Fibroblast of skin of left biceps (primary cell): Measurements from ENCODE around the gene FN3K.
"Not testable (repeated sequence)": the region's sequence is repeated elsewhere in the genome, so short reads cannot be mapped to it uniquely, and the experiment has no call there.

ENCODE experiments used
- DNase-seq, 2 experiments: peaks; one replicate each; pipeline ENCODE4 v3.0.0-alpha.2; 2013; ENCODE audit warnings: low read depth in 2 of 2

Gene FN3K

GRCh38 chr17:82775001-82775823 is 39.8 kb downstream of the FN3K start:
- DNase-seq = no peak

GRCh38 chr17:82776454-82776853 is 41.0 kb downstream of the FN3K start:
- no peak for DNase-seq

GRCh38 chr17:82777778-82778375 is 42.5 kb downstream of the FN3K start:
- not testable (repeated sequence) for DNase-seq

GRCh38 chr17:82779541-82779940 is 44.1 kb downstream of the FN3K start:
- DNase-seq = no peak

- DNase-seq = no peak
Measured at GRCh38 chr17:82780195-82780594, 44.8 kb downstream of the FN3K start.

GRCh38 chr17:82780971-82781893 is 45.8 kb downstream of the FN3K start:
- DNase-seq = no peak

- no peak for DNase-seq
Measured at GRCh38 chr17:82781894-82782274, 46.5 kb downstream of the FN3K start.

GRCh38 chr17:82782657-82783207 is 47.3 kb downstream of the FN3K start:
- DNase-seq = no peak

- DNase-seq = no peak
Measured at GRCh38 chr17:82783498-82783897, 48.1 kb downstream of the FN3K start.

GRCh38 chr17:82785581-82785980 is 50.2 kb downstream of the FN3K start:
- DNase-seq = not testable (repeated sequence)

- DNase-seq = no peak
Measured at GRCh38 chr17:82786427-82786826, 51.0 kb downstream of the FN3K start.

- no peak for DNase-seq
Measured at GRCh38 chr17:82787081-82787848, 51.9 kb downstream of the FN3K start.

GRCh38 chr17:82788206-82789001 is 53.0 kb downstream of the FN3K start:
- no peak for DNase-seq

- DNase-seq = no peak
Measured at GRCh38 chr17:82789051-82789592, 53.7 kb downstream of the FN3K start.

- DNase-seq = no peak
Measured at GRCh38 chr17:82789806-82790205, 54.4 kb downstream of the FN3K start.

- DNase-seq = no peak
Measured at GRCh38 chr17:82790391-82790790, 55.0 kb downstream of the FN3K start.

GRCh38 chr17:82791532-82791931 is 56.1 kb downstream of the FN3K start:
- no peak for DNase-seq

GRCh38 chr17:82793974-82794630 is 58.7 kb downstream of the FN3K start:
- no peak for DNase-seq

GRCh38 chr17:82794781-82795482 is 59.5 kb downstream of the FN3K start:
- no peak for DNase-seq
